GM12878 (cell line): ENCODE data around the gene SLC38A2. TPM values are rescaled to one million over a fixed set of nuclear protein-coding genes. Genes with fewer than 3 reads are reported as not detected.

Experiments used
- CHD2 ChIP-seq: IDR thresholded peaks from 2 replicates; pipeline ENCODE4 v1.6.1; 2011; ENCODE audit warnings: low read depth, low read length, improper control_type of control experiment, borderline replicate concordance
- CREM ChIP-seq: IDR thresholded peaks from 2 replicates; pipeline ENCODE4 v1.6.1; 2014; ENCODE audit warnings: antibody characterized with exemption, low read depth
- E2F8 ChIP-seq: fragments of 450-650 bp; IDR thresholded peaks from 2 replicates; pipeline ENCODE4 v1.6.1; 2018; ENCODE audit warnings: mild to moderate bottlenecking, low read depth, moderate library complexity; ENCODE audit not compliant: partially characterized antibody
- ETV6 ChIP-seq, 2 experiments: fragments of 450-650 bp in 1 of 2; IDR thresholded peaks in 1 of 2; conservative IDR thresholded peaks in 1 of 2; 2 replicates each; pipeline ENCODE4 v1.6.1; 2014; ENCODE audit warnings: antibody characterized with exemption in 1 of 2, borderline replicate concordance in 1 of 2, low read depth in 1 of 2, mild to moderate bottlenecking in 1 of 2, moderate library complexity in 1 of 2
- HCFC1 ChIP-seq: fragments of 150-350 bp; IDR thresholded peaks from 2 replicates; pipeline ENCODE4 v1.6.1; 2014; ENCODE audit warnings: low read length
- HDAC6 ChIP-seq: fragments of 200-600 bp; sonication (generic); IDR thresholded peaks from one replicate; pipeline ENCODE4 v1.8.0; 2017; ENCODE audit warnings: antibody characterized with exemption; ENCODE audit not compliant: unreplicated experiment
- IKZF2 ChIP-seq, 2 experiments: fragments of 450-650 bp; IDR thresholded peaks; 2 replicates each; pipeline ENCODE4 v1.6.1; 2017; ENCODE audit warnings: mild to moderate bottlenecking in 2 of 2, moderate library complexity in 2 of 2
- MXI1 ChIP-seq: fragments of 150-350 bp; IDR thresholded peaks from 2 replicates; pipeline ENCODE4 v1.6.1; 2011; ENCODE audit warnings: low read depth, mild to moderate bottlenecking, inconsistent platforms, low read length, improper control_type of control experiment
- PML ChIP-seq: IDR thresholded peaks from 2 replicates; pipeline ENCODE4 v1.6.1; 2012; ENCODE audit warnings: low read length, inconsistent platforms
- RBBP5 ChIP-seq: fragments of 200-600 bp; sonication (generic); conservative IDR thresholded peaks from 2 replicates; pipeline ENCODE4 v1.6.1; 2016
- RCOR1 ChIP-seq: conservative IDR thresholded peaks from 2 replicates; pipeline ENCODE4 v1.6.1; 2012; ENCODE audit warnings: low read depth, low read length, improper control_type of control experiment
- RUNX3 ChIP-seq: IDR thresholded peaks from 2 replicates; pipeline ENCODE4 v1.6.1; 2012; ENCODE audit warnings: low read length, inconsistent platforms
- SIN3A ChIP-seq: IDR thresholded peaks from 2 replicates; pipeline ENCODE4 v1.6.1; 2012; ENCODE audit warnings: low read depth, low read length, improper control_type of control experiment
- SMAD1 ChIP-seq: fragments of 450-650 bp; IDR thresholded peaks from 2 replicates; pipeline ENCODE4 v1.6.1; 2018; ENCODE audit warnings: mild to moderate bottlenecking, low read depth; ENCODE audit not compliant: partially characterized antibody
- SMC3 ChIP-seq: IDR thresholded peaks from 2 replicates; pipeline ENCODE4 v1.6.1; 2011; ENCODE audit warnings: low read length, improper control_type of control experiment, borderline replicate concordance
- SRF ChIP-seq, 2 experiments: IDR thresholded peaks; 2 replicates each; pipeline ENCODE4 v1.6.1; 2011; ENCODE audit warnings: low read depth in 2 of 2, low read length in 2 of 2, mild to moderate bottlenecking in 1 of 2, moderate library complexity in 1 of 2
- SUZ12 ChIP-seq: fragments of 200-600 bp; sonication (generic); IDR thresholded peaks from one replicate; pipeline ENCODE4 v1.6.1; 2018; ENCODE audit warnings: antibody characterized with exemption, mild to moderate bottlenecking; ENCODE audit not compliant: unreplicated experiment
- TCF3 ChIP-seq: IDR thresholded peaks from 2 replicates; pipeline ENCODE4 v1.6.1; 2012; ENCODE audit warnings: low read depth, mild to moderate bottlenecking, low read length, borderline replicate concordance; ENCODE audit not compliant: insufficient read depth
- polyA plus RNA-seq, 11 experiments: library from polyadenylated mRNA; depleted of rRNA in 4 of 11; unstranded in 6 of 11; stranded (reverse) in 5 of 11; fragments of >200 nt; fragmentation: Nextera tagmentation in 4 of 11; fragmentation: Illumina TruSeq in 1 of 11; extraction: Ambion mirVana in 4 of 11; extraction: Trizol in 1 of 11; gene quantifications; 1 replicate in 1 of 11; 2 replicates in 10 of 11; pipeline versions ENCODE4 v1.2.1 to v1.2.3, GENCODE V29; 2011 to 2016; ENCODE audit warnings: inconsistent platforms in 2 of 11, missing spikeins in 2 of 11, low read depth in 1 of 11
- total RNA-seq, 4 experiments: library from RNA; depleted of rRNA in 3 of 4; stranded (reverse); fragments of >200 nt in 3 of 4; fragmentation: Illumina TruSeq in 1 of 4; extraction: Trizol in 1 of 4; gene quantifications; 2 replicates each; pipeline versions ENCODE4 v1.2.1 to v1.2.3, GENCODE V29; 2013 to 2021
- TF ChIP-seq, protein P1 (sequence below): fragments of 450-650 bp; IDR thresholded peaks from 2 replicates; pipeline ENCODE4 v1.6.1; 2016; ENCODE audit warnings: mild to moderate bottlenecking
- TF ChIP-seq, protein P2 (sequence below): fragments of 450-650 bp; IDR thresholded peaks from 2 replicates; pipeline ENCODE4 v1.6.1; 2017; ENCODE audit warnings: mild to moderate bottlenecking, low read depth, inconsistent platforms; ENCODE audit not compliant: poor library complexity, severe bottlenecking
- TF ChIP-seq, protein P3 (sequence below), 3 experiments: IDR thresholded peaks in 2 of 3; conservative IDR thresholded peaks in 1 of 3; 2 replicates each; pipeline ENCODE4 v1.5.1; 2011; ENCODE audit warnings: low read depth in 3 of 3, low read length in 3 of 3, mild to moderate bottlenecking in 3 of 3, control low read depth in 2 of 3, moderate library complexity in 2 of 3, inconsistent platforms in 1 of 3, mixed read lengths in 1 of 3; ENCODE audit not compliant: control insufficient read depth in 2 of 3, insufficient read depth in 1 of 3; ENCODE audit errors: extremely low read depth in 1 of 3

Gene SLC38A2
- total and polyA plus RNA-seq, 10 of the 15 experiments (the other 5 are each of a cell fraction or from before 2014, with no cell fraction given), result 36.2 to 118 (median 79.8) TPM

DNA sequence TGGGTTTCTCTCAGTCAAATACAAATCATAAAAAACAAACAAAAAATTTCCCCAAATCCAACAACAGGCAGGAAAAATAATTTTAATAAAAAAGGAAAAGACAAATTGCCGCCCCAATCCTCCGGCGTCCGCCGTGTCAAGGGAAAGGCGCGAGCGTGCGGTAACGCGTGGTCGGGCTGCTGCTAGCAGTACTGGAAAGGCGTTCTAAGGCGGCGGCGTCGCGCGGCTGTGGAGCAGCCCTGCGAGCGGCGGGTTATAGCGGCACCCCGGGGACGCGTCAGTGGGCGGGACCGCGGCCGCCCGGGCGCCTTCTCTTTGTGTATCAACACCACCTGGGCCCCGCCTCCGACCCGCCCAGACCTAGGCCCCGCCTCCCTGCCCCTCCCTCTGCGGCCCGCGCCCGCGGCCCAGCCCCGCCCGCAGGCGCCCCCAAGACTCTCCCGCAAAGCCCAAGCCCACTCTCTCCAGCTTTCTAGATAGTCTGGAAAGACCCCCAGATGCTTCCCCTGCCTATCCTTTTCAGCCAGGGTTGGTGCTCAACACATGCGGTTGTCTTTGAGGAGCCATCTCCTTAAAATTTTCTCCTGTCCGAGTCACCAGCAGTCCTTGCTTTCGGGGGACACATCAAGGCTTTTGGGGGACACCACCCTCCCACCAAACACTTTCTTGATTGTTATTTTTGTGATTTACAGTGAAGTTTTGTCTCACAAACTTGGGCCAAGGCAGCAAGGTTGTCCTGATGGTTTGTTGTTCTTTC, at the start of gene SLC38A2 (continued):
- TF ChIP-seq, protein P1, sequence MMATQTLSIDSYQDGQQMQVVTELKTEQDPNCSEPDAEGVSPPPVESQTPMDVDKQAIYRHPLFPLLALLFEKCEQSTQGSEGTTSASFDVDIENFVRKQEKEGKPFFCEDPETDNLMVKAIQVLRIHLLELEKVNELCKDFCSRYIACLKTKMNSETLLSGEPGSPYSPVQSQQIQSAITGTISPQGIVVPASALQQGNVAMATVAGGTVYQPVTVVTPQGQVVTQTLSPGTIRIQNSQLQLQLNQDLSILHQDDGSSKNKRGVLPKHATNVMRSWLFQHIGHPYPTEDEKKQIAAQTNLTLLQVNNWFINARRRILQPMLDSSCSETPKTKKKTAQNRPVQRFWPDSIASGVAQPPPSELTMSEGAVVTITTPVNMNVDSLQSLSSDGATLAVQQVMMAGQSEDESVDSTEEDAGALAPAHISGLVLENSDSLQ, result 0 out of 2 replicates have a peak, but pooled peaks have one; percentile 31
- TF ChIP-seq CREM, result peak; percentile 67
- TF ChIP-seq SUZ12, result no peak
- TF ChIP-seq SRF (IDR thresholded peaks at IDR 0.05; ENCODE audit: low read depth in 2 of 2, low read length in 2 of 2), result peak in 1 of 2 experiments; percentile 35; a peak in 1 of 4 replicates
- TF ChIP-seq RBBP5, result no peak
- peak; percentile 26; the same call in 1 of the 2 replicates for TF ChIP-seq HCFC1
- TF ChIP-seq, protein P2, sequence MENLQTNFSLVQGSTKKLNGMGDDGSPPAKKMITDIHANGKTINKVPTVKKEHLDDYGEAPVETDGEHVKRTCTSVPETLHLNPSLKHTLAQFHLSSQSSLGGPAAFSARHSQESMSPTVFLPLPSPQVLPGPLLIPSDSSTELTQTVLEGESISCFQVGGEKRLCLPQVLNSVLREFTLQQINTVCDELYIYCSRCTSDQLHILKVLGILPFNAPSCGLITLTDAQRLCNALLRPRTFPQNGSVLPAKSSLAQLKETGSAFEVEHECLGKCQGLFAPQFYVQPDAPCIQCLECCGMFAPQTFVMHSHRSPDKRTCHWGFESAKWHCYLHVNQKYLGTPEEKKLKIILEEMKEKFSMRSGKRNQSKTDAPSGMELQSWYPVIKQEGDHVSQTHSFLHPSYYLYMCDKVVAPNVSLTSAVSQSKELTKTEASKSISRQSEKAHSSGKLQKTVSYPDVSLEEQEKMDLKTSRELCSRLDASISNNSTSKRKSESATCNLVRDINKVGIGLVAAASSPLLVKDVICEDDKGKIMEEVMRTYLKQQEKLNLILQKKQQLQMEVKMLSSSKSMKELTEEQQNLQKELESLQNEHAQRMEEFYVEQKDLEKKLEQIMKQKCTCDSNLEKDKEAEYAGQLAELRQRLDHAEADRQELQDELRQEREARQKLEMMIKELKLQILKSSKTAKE, result peak; percentile 39
- TF ChIP-seq IKZF2 (IDR thresholded peaks at IDR 0.05), result 0 out of 4 replicates have a peak, but pooled peaks of 1 of the 2 experiments have one; percentile 64
- TF ChIP-seq SMAD1, result peak; percentile 95
- TF ChIP-seq E2F8, result peak; percentile 65
- no peak for TF ChIP-seq HDAC6
- TF ChIP-seq PML, result peak; percentile 99
- 0 out of 2 replicates have a peak, but pooled peaks have one; percentile 57 for TF ChIP-seq RCOR1
- TF ChIP-seq RUNX3, result peak; percentile 74
- TF ChIP-seq MXI1, result peak; percentile 86
- peak; percentile 95 for TF ChIP-seq TCF3
- TF ChIP-seq SMC3, result no peak
- TF ChIP-seq, protein P3, sequence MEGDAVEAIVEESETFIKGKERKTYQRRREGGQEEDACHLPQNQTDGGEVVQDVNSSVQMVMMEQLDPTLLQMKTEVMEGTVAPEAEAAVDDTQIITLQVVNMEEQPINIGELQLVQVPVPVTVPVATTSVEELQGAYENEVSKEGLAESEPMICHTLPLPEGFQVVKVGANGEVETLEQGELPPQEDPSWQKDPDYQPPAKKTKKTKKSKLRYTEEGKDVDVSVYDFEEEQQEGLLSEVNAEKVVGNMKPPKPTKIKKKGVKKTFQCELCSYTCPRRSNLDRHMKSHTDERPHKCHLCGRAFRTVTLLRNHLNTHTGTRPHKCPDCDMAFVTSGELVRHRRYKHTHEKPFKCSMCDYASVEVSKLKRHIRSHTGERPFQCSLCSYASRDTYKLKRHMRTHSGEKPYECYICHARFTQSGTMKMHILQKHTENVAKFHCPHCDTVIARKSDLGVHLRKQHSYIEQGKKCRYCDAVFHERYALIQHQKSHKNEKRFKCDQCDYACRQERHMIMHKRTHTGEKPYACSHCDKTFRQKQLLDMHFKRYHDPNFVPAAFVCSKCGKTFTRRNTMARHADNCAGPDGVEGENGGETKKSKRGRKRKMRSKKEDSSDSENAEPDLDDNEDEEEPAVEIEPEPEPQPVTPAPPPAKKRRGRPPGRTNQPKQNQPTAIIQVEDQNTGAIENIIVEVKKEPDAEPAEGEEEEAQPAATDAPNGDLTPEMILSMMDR (IDR thresholded peaks at IDR 0.05 in 2 of 3, conservative IDR thresholded peaks at IDR 0.05 in 1 of 3; ENCODE audit: control insufficient read depth in 2 of 3, extremely low read depth in 1 of 3, insufficient read depth in 1 of 3, low read depth in 3 of 3, low read length in 3 of 3), result no peak
- peak; percentile 85; the same call in 1 of the 2 replicates for TF ChIP-seq SIN3A
- TF ChIP-seq ETV6 (conservative IDR thresholded peaks at IDR 0.05 in 1 of 2, IDR thresholded peaks at IDR 0.05 in 1 of 2; ENCODE audit: borderline replicate concordance in 1 of 2, low read depth in 1 of 2), result no peak
- TF ChIP-seq CHD2, result peak; percentile 33; the same call in 1 of the 2 replicates
